Measurements from ENCODE around the gene TRPM2. TPM values are rescaled to one million over a fixed set of nuclear protein-coding genes. Genes with fewer than 3 reads are reported as not detected.
"Not testable (repeated sequence)": the region's sequence is repeated elsewhere in the genome, so short reads cannot be mapped to it uniquely, and the experiment has no call there.

The TRPM2 gene
- total RNA-seq, 1 donor from 2014 or later: 2.7 TPM

GRCh38 chr21:44401386-44402160 is 48.2 kb downstream of the TRPM2 start:
- intact Hi-C loops (cut with DNase I): no loop called here
- DNase-seq (ENCODE audit: missing footprints): no peak

GRCh38 chr21:44402323-44403105 is 49.1 kb downstream of the TRPM2 start:
- DNase-seq (ENCODE audit: missing footprints) (no peak), ATAC-seq (no peak)
- intact Hi-C loops (cut with DNase I): no loop called here

More at GRCh38 chr21:44401386-44402160, 48.2 kb downstream of the TRPM2 start:
- ATAC-seq: no peak

GRCh38 chr21:44403106-44404020 is 49.9 kb downstream of the TRPM2 start:
- ATAC-seq: no peak
- intact Hi-C loops (cut with DNase I): no loop called here
- DNase-seq (ENCODE audit: missing footprints): no peak

GRCh38 chr21:44404482-44404881 is 51.1 kb downstream of the TRPM2 start:
- ATAC-seq; DNase-seq (ENCODE audit: missing footprints); intact Hi-C loops (cut with DNase I): not testable (repeated sequence)

- DNase-seq (ENCODE audit: missing footprints) (no peak), ATAC-seq (no peak)
- intact Hi-C loops (cut with DNase I): no loop called here
Measured at GRCh38 chr21:44405091-44405947, 51.9 kb downstream of the TRPM2 start.

- DNase-seq (ENCODE audit: missing footprints) (no peak), ATAC-seq (no peak)
- intact Hi-C loops (cut with DNase I): no loop called here
Measured at GRCh38 chr21:44405948-44406872, 52.8 kb downstream of the TRPM2 start.

- intact Hi-C loops (cut with DNase I): no loop called here
- no peak for DNase-seq (ENCODE audit: missing footprints)
- no peak for ATAC-seq
Measured at GRCh38 chr21:44406953-44407352, 53.5 kb downstream of the TRPM2 start.

- ATAC-seq: no peak
- intact Hi-C loops (cut with DNase I): no loop called here
Measured at GRCh38 chr21:44407493-44407892, 54.1 kb downstream of the TRPM2 start.

GRCh38 chr21:44408226-44408625 is 54.8 kb downstream of the TRPM2 start:
- DNase-seq (ENCODE audit: missing footprints) (no peak), ATAC-seq (no peak)
- intact Hi-C loops (cut with DNase I): no loop called here

More at GRCh38 chr21:44407493-44407892, 54.1 kb downstream of the TRPM2 start:
- no peak for DNase-seq (ENCODE audit: missing footprints)

- intact Hi-C loops (cut with DNase I): no loop called here
- DNase-seq (ENCODE audit: missing footprints): no peak
Measured at GRCh38 chr21:44413566-44414290, 60.3 kb downstream of the TRPM2 start.

GRCh38 chr21:44414291-44415072 is 61.1 kb downstream of the TRPM2 start:
- intact Hi-C loops (cut with DNase I): no loop called here
- no peak for ATAC-seq
- no peak for DNase-seq (ENCODE audit: missing footprints)

More at GRCh38 chr21:44413566-44414290, 60.3 kb downstream of the TRPM2 start:
- ATAC-seq: no peak

- DNase-seq (ENCODE audit: missing footprints) (no peak), ATAC-seq (no peak)
Measured at GRCh38 chr21:44415073-44416025, 61.9 kb downstream of the TRPM2 start.

GRCh38 chr21:44416193-44416592 is 62.8 kb downstream of the TRPM2 start:
- no peak for ATAC-seq
- intact Hi-C loops (cut with DNase I): no loop called here
- DNase-seq (ENCODE audit: missing footprints): no peak

More at GRCh38 chr21:44415073-44416025, 61.9 kb downstream of the TRPM2 start:
- intact Hi-C loops (cut with DNase I): no loop called here

- DNase-seq (ENCODE audit: missing footprints): peak; percentile 9
- ATAC-seq; intact Hi-C loops (cut with DNase I): not testable (repeated sequence)
Measured at GRCh38 chr21:44417621-44418107, 64.2 kb downstream of the TRPM2 start.

All from Right ventricle myocardium inferior (tissue), 1 donor.